GM12878 (cell line): Measurements from ENCODE around the gene OGFOD2.

Experiments used
- CHD2 ChIP-seq: IDR thresholded peaks from 2 replicates; pipeline ENCODE4 v1.6.1; 2011; ENCODE audit warnings: low read depth, low read length, improper control_type of control experiment, borderline replicate concordance
- CHD4 ChIP-seq: fragments of 200-600 bp; sonication (generic); IDR thresholded peaks from 2 replicates; pipeline ENCODE4 v1.6.1; 2016; ENCODE audit warnings: mild to moderate bottlenecking
- CREB1 ChIP-seq: IDR thresholded peaks from 2 replicates; pipeline ENCODE4 v1.6.1; 2012; ENCODE audit warnings: low read depth, mild to moderate bottlenecking, inconsistent platforms
- FOXM1 ChIP-seq: IDR thresholded peaks from 2 replicates; pipeline ENCODE4 v1.6.1; 2012; ENCODE audit warnings: low read depth, mild to moderate bottlenecking, inconsistent platforms, low read length, moderate library complexity
- HDAC2 ChIP-seq: fragments of 200-600 bp; sonication (generic); IDR thresholded peaks from 2 replicates; pipeline ENCODE4 v1.6.1; 2017
- SP1 ChIP-seq: IDR thresholded peaks from one replicate; pipeline ENCODE4 v1.6.1; 2011; ENCODE audit warnings: low read depth, low read length
- ZNF384 ChIP-seq: IDR thresholded peaks from 2 replicates; pipeline ENCODE4 v1.6.1; 2012; ENCODE audit warnings: low read depth, mild to moderate bottlenecking, low read length, improper control_type of control experiment, borderline replicate concordance
- TF ChIP-seq, protein P1 (sequence below), 3 experiments: IDR thresholded peaks in 2 of 3; conservative IDR thresholded peaks in 1 of 3; 2 replicates each; pipeline ENCODE4 v1.5.1; 2011; ENCODE audit warnings: low read depth in 3 of 3, low read length in 3 of 3, mild to moderate bottlenecking in 3 of 3, control low read depth in 2 of 3, moderate library complexity in 2 of 3, inconsistent platforms in 1 of 3, mixed read lengths in 1 of 3; ENCODE audit not compliant: control insufficient read depth in 2 of 3, insufficient read depth in 1 of 3; ENCODE audit errors: extremely low read depth in 1 of 3
- TF ChIP-seq, protein P2 (sequence below): fragments of 450-650 bp; IDR thresholded peaks from 2 replicates; pipeline ENCODE4 v1.6.1; 2017; ENCODE audit warnings: mild to moderate bottlenecking, moderate library complexity
- TF ChIP-seq, protein P3 (sequence below): fragments of 450-650 bp; IDR thresholded peaks from 2 replicates; pipeline ENCODE4 v1.6.1; 2017; ENCODE audit warnings: mild to moderate bottlenecking

DNA sequence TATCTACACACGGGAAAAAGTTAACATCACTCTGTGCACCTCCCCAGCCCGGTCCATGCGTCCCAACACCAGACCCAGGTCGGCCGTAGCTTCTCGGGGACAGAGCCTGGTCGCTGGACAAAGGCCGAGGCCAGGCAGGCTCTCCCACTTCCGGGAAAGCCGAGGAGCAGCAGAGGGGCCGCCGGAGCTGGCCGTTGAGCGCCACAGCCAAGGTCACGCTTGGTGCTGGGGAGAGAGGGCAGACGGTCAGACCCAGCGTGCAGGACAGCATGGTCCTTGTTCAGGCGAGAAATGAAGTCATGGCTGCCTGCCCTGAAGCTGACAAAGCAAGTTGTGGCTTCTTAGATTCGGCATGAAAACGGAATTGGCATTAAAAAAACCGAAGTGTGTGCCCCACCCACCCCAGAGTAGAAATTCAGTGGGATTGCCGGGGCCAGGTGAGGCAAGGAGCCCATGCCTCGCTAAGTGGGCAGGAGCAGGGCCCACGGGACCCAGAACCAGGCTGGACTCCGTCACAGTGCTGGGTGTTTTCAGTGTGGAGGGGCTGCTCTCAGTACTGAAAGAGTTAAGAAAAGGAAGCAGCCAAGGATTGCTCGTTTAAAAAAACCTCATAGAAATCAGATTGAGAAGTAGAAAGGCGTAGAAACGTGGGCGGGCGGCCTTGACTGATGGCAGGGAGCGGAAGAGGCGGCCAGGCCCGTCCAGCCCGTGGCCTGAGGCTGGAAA is 9.7 kb downstream of the OGFOD2 start:
- no peak for TF ChIP-seq CHD4
- TF ChIP-seq, protein P1, sequence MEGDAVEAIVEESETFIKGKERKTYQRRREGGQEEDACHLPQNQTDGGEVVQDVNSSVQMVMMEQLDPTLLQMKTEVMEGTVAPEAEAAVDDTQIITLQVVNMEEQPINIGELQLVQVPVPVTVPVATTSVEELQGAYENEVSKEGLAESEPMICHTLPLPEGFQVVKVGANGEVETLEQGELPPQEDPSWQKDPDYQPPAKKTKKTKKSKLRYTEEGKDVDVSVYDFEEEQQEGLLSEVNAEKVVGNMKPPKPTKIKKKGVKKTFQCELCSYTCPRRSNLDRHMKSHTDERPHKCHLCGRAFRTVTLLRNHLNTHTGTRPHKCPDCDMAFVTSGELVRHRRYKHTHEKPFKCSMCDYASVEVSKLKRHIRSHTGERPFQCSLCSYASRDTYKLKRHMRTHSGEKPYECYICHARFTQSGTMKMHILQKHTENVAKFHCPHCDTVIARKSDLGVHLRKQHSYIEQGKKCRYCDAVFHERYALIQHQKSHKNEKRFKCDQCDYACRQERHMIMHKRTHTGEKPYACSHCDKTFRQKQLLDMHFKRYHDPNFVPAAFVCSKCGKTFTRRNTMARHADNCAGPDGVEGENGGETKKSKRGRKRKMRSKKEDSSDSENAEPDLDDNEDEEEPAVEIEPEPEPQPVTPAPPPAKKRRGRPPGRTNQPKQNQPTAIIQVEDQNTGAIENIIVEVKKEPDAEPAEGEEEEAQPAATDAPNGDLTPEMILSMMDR (IDR thresholded peaks at IDR 0.05 in 2 of 3, conservative IDR thresholded peaks at IDR 0.05 in 1 of 3; ENCODE audit: control insufficient read depth in 2 of 3, extremely low read depth in 1 of 3, insufficient read depth in 1 of 3, low read depth in 3 of 3, low read length in 3 of 3): no peak
- TF ChIP-seq CREB1: no peak
- TF ChIP-seq ZNF384: no peak
- TF ChIP-seq SP1: no peak
- no peak for TF ChIP-seq HDAC2
- TF ChIP-seq, protein P2, sequence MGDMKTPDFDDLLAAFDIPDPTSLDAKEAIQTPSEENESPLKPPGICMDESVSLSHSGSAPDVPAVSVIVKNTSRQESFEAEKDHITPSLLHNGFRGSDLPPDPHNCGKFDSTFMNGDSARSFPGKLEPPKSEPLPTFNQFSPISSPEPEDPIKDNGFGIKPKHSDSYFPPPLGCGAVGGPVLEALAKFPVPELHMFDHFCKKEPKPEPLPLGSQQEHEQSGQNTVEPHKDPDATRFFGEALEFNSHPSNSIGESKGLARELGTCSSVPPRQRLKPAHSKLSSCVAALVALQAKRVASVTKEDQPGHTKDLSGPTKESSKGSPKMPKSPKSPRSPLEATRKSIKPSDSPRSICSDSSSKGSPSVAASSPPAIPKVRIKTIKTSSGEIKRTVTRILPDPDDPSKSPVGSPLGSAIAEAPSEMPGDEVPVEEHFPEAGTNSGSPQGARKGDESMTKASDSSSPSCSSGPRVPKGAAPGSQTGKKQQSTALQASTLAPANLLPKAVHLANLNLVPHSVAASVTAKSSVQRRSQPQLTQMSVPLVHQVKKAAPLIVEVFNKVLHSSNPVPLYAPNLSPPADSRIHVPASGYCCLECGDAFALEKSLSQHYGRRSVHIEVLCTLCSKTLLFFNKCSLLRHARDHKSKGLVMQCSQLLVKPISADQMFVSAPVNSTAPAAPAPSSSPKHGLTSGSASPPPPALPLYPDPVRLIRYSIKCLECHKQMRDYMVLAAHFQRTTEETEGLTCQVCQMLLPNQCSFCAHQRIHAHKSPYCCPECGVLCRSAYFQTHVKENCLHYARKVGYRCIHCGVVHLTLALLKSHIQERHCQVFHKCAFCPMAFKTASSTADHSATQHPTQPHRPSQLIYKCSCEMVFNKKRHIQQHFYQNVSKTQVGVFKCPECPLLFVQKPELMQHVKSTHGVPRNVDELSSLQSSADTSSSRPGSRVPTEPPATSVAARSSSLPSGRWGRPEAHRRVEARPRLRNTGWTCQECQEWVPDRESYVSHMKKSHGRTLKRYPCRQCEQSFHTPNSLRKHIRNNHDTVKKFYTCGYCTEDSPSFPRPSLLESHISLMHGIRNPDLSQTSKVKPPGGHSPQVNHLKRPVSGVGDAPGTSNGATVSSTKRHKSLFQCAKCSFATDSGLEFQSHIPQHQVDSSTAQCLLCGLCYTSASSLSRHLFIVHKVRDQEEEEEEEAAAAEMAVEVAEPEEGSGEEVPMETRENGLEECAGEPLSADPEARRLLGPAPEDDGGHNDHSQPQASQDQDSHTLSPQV: no peak
- TF ChIP-seq FOXM1: no peak
- no peak for TF ChIP-seq CHD2
- TF ChIP-seq, protein P3, sequence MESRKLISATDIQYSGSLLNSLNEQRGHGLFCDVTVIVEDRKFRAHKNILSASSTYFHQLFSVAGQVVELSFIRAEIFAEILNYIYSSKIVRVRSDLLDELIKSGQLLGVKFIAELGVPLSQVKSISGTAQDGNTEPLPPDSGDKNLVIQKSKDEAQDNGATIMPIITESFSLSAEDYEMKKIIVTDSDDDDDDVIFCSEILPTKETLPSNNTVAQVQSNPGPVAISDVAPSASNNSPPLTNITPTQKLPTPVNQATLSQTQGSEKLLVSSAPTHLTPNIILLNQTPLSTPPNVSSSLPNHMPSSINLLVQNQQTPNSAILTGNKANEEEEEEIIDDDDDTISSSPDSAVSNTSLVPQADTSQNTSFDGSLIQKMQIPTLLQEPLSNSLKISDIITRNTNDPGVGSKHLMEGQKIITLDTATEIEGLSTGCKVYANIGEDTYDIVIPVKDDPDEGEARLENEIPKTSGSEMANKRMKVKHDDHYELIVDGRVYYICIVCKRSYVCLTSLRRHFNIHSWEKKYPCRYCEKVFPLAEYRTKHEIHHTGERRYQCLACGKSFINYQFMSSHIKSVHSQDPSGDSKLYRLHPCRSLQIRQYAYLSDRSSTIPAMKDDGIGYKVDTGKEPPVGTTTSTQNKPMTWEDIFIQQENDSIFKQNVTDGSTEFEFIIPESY: no peak
